HAP-1 (cell line): Measurements from ENCODE around the gene YIF1A.
"Not testable (repeated sequence)": the region's sequence is repeated elsewhere in the genome, so short reads cannot be mapped to it uniquely, and the experiment has no call there.

ENCODE experiments used
- DNase-seq, 2 experiments: peaks; one replicate each; pipeline ENCODE4 v3.0.0-alpha.2; 2016 to 2020; ENCODE audit warnings: low spot score in 2 of 2
- H3K27me3 ChIP-seq: fragments of 250-450 bp; sonication (Bioruptor Pico); 2 replicates; pipeline ENCODE4 v1.5.1; 2020; ENCODE audit warnings: low read depth, mild to moderate bottlenecking, moderate library complexity
- H3K36me3 ChIP-seq: fragments of 250-450 bp; sonication (Bioruptor Pico); replicated peaks from 2 replicates; pipeline ENCODE4 v1.5.1; 2020; ENCODE audit warnings: mild to moderate bottlenecking
- H3K4me1 ChIP-seq: fragments of 250-450 bp; sonication (Bioruptor Pico); 2 replicates; pipeline ENCODE4 v1.5.1; 2020; ENCODE audit warnings: mild to moderate bottlenecking
- H3K4me3 ChIP-seq: fragments of 250-450 bp; sonication (Bioruptor Pico); 2 replicates; pipeline ENCODE4 v1.5.1; 2020; ENCODE audit warnings: mild to moderate bottlenecking, moderate library complexity
- H3K9me3 ChIP-seq: fragments of 250-450 bp; sonication (Bioruptor Pico); 2 replicates; pipeline ENCODE4 v1.5.1; 2020; ENCODE audit warnings: mild to moderate bottlenecking, moderate library complexity
- in situ Hi-C: fragments of 300-500 bp; cut with MboI; formaldehyde crosslinking; loops from 3 replicates; pipeline ENCODE4 v1.14.3; 2020; ENCODE audit warnings: low sequenced_read_pairs, inconsistent platforms, mixed read lengths

The YIF1A gene

GRCh38 chr11:66310803-66311440, 22.0 kb upstream of the YIF1A start:
- not testable (repeated sequence) for H3K27me3 ChIP-seq

GRCh38 chr11:66310324-66310723, 21.4 kb upstream of the YIF1A start:
- Histone ChIP-seq H3K4me1 (peaks cover 8% of the 10 kb centered on the region), H3K4me3 (no peak overlapping the region), H3K27me3 (no peaks in the 10 kb centered on the region), H3K9me3 (no peaks in the 10 kb centered on the region), H3K36me3 (no peaks in the 10 kb centered on the region)
- no peak for DNase-seq
- in situ Hi-C loops: no loop called here

More at GRCh38 chr11:66310803-66311440, 22.0 kb upstream of the YIF1A start:
- H3K9me3 ChIP-seq, H3K36me3 ChIP-seq, H3K4me3 ChIP-seq, H3K4me1 ChIP-seq, in situ Hi-C loops, DNase-seq: not testable (repeated sequence)

GRCh38 chr11:66309475-66309874, 20.5 kb upstream of the YIF1A start:
- Histone ChIP-seq H3K4me3 (no peak overlapping the region), H3K27me3 (no peaks in the 10 kb centered on the region), H3K9me3 (no peaks in the 10 kb centered on the region), H3K36me3 (no peaks in the 10 kb centered on the region), H3K4me1 (peaks cover 8% of the 10 kb centered on the region)
- DNase-seq: no peak
- in situ Hi-C loops: no loop called here

GRCh38 chr11:66302656-66303055, 13.7 kb upstream of the YIF1A start:
- no peaks in the 10 kb centered on the region for H3K9me3 ChIP-seq
- H3K36me3 ChIP-seq: no peaks in the 10 kb centered on the region
- DNase-seq: no peak
- no peaks in the 10 kb centered on the region for H3K27me3 ChIP-seq
- no peaks in the 10 kb centered on the region for H3K4me1 ChIP-seq
- H3K4me3 ChIP-seq: no peak overlapping the region
- in situ Hi-C loops: no loop called here

GRCh38 chr11:66299186-66299585, 10.2 kb upstream of the YIF1A start:
- DNase-seq: no peak
- Histone ChIP-seq H3K27me3 (no peaks in the 10 kb centered on the region), H3K9me3 (no peaks in the 10 kb centered on the region), H3K4me1 (no peaks in the 10 kb centered on the region), H3K4me3 (no peak overlapping the region), H3K36me3 (no peaks in the 10 kb centered on the region)
- in situ Hi-C loops: no loop called here

GRCh38 chr11:66297610-66298009, 8.7 kb upstream of the YIF1A start:
- peaks cover 13% of the 10 kb centered on the region for H3K27me3 ChIP-seq
- H3K4me1 ChIP-seq: no peaks in the 10 kb centered on the region
- H3K4me3 ChIP-seq: no peak overlapping the region
- in situ Hi-C loops: no loop called here
- no peaks in the 10 kb centered on the region for H3K36me3 ChIP-seq
- H3K9me3 ChIP-seq: no peaks in the 10 kb centered on the region
- no peak for DNase-seq

- Histone ChIP-seq H3K27me3 (peaks cover 29% of the 10 kb centered on the region), H3K36me3 (no peaks in the 10 kb centered on the region), H3K9me3 (no peaks in the 10 kb centered on the region), H3K4me3 (no peak overlapping the region), H3K4me1 (peaks cover 2% of the 10 kb centered on the region)
- in situ Hi-C loops: no loop called here
- DNase-seq: no peak
Observed at GRCh38 chr11:66294626-66295620, 6.0 kb upstream of the YIF1A start.

- H3K4me3 ChIP-seq: no peak overlapping the region
- DNase-seq: no peak
Observed at GRCh38 chr11:66293777-66294625, 5.1 kb upstream of the YIF1A start.

GRCh38 chr11:66293352-66293751, 4.4 kb upstream of the YIF1A start:
- Histone ChIP-seq H3K9me3 (no peaks in the 10 kb centered on the region), H3K4me3 (no peak overlapping the region), H3K4me1 (peaks cover 5% of the 10 kb centered on the region), H3K27me3 (peaks cover 29% of the 10 kb centered on the region), H3K36me3 (peaks cover 3% of the 10 kb centered on the region)
- no peak for DNase-seq
- in situ Hi-C loops: no loop called here

More at GRCh38 chr11:66293777-66294625, 5.1 kb upstream of the YIF1A start:
- in situ Hi-C loops: no loop called here
- no peaks in the 10 kb centered on the region for H3K36me3 ChIP-seq
- no peaks in the 10 kb centered on the region for H3K9me3 ChIP-seq
- peaks cover 5% of the 10 kb centered on the region for H3K4me1 ChIP-seq
- peaks cover 29% of the 10 kb centered on the region for H3K27me3 ChIP-seq

GRCh38 chr11:66292543-66293332, 3.8 kb upstream of the YIF1A start:
- Histone ChIP-seq H3K27me3 (peaks cover 29% of the 10 kb centered on the region), H3K9me3 (no peaks in the 10 kb centered on the region), H3K36me3 (peaks cover 3% of the 10 kb centered on the region), H3K4me3 (no peak overlapping the region), H3K4me1 (peaks cover 9% of the 10 kb centered on the region)
- DNase-seq: no peak
- in situ Hi-C loops: no loop called here

- in situ Hi-C loops: no loop called here
- H3K27me3 ChIP-seq: peaks cover 29% of the 10 kb centered on the region
- H3K4me1 ChIP-seq: peaks cover 9% of the 10 kb centered on the region
- no peaks in the 10 kb centered on the region for H3K9me3 ChIP-seq
- peak within 1 kb of the TSS; percentile 21 for H3K4me3 ChIP-seq
- DNase-seq: no peak
- H3K36me3 ChIP-seq: peaks cover 3% of the 10 kb centered on the region
Observed at GRCh38 chr11:66291706-66292542, 3.0 kb upstream of the YIF1A start, which contains the start of gene TMEM151A. Gene TMEM151A (plus strand): TSS chr11:66291894. CDS start chr11:66292014, 120 bp downstream.

GRCh38 chr11:66291303-66291705, 2.4 kb upstream of the YIF1A start:
- Histone ChIP-seq H3K4me1 (peaks cover 9% of the 10 kb centered on the region), H3K4me3 (no peak overlapping the region), H3K9me3 (no peaks in the 10 kb centered on the region), H3K36me3 (peaks cover 6% of the 10 kb centered on the region), H3K27me3 (peaks cover 29% of the 10 kb centered on the region)
- in situ Hi-C loops: no loop called here
- DNase-seq: no peak
